ENCODE measurements around the gene AGFG2. TPM values are rescaled to one million over a fixed set of nuclear protein-coding genes. Genes with fewer than 3 reads are reported as not detected.

AGFG2 gene
- total and polyA plus RNA-seq, 2 of the 13 experiments (the other 11 are each of a cell fraction or from before 2014, with no cell fraction given): 125 to 132 TPM

DNA sequence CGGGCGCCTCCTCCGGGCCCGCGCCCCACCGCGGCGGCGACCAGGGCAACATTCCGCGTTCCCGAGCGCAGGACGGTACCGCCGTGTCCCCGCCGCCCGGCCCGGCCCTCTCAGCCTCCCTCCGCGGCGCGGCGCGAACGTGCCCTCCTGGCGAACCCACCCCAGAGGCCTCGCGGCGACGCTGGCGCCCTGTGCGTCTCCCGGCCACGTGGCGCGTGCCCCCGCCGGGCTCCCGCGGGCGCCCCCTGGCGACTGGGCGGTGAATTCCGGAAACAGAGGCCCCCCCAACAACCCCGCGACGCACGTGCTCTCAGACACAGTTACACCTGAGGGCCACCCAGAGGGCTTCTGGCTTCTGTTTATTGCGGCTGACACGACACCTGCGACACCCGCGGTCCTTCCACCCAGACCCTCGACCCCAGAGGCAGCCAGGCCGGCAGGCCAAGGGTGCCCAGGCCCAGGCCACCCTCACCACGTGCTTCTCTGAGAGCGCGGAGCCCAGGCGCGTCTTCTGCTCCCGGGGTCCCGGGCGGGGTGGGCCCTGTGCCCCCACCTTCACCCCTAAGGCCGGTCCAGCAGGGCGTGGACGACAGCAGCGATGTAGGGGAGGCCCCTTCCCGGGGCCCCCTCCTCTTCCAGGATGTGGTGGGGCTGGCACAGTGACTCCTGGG is 34.8 kb downstream of the AGFG2 start, which contains the start of gene SAP25 (continued):
- TF ChIP-seq SRSF1 (optimal IDR thresholded peaks at IDR 0.05; ENCODE audit: low read depth, low read length) (peak; percentile 65), SNRNP70 (IDR thresholded peaks at IDR 0.05; ENCODE audit: low read depth, low read length) (0 out of 2 replicates have a peak, but pooled peaks have one; percentile 51), ZKSCAN1 (IDR thresholded peaks at IDR 0.05; ENCODE audit: low read length) (no peak), GABPB1 (CRISPR knock-in tag; IDR thresholded peaks at IDR 0.05) (peak; percentile 32; the same call in 1 of the 2 replicates), ZMYM4 (CRISPR knock-in tag; IDR thresholded peaks at IDR 0.05) (0 out of 2 replicates have a peak, but pooled peaks have one; percentile 19), HNRNPUL1 (IDR thresholded peaks at IDR 0.05; ENCODE audit: low read depth, low read length) (peak; percentile 76), RBM39 (IDR thresholded peaks at IDR 0.05; ENCODE audit: low read depth, low read length, poor library complexity, severe bottlenecking) (peak; percentile 76), ZNF598 (CRISPR knock-in tag; IDR thresholded peaks at IDR 0.05; ENCODE audit: borderline replicate concordance) (no peak), SIX4 (CRISPR knock-in tag; IDR thresholded peaks at IDR 0.05) (no peak), BHLHE40 (IDR thresholded peaks at IDR 0.05; ENCODE audit: low read length) (peak; percentile 88), ZBTB33 (CRISPR knock-in tag; IDR thresholded peaks at IDR 0.05) (peak; percentile 98), AGO2 (optimal IDR thresholded peaks at IDR 0.05; ENCODE audit: low read depth, low read length) (peak; percentile 96)
- TF ChIP-seq, protein P1, sequence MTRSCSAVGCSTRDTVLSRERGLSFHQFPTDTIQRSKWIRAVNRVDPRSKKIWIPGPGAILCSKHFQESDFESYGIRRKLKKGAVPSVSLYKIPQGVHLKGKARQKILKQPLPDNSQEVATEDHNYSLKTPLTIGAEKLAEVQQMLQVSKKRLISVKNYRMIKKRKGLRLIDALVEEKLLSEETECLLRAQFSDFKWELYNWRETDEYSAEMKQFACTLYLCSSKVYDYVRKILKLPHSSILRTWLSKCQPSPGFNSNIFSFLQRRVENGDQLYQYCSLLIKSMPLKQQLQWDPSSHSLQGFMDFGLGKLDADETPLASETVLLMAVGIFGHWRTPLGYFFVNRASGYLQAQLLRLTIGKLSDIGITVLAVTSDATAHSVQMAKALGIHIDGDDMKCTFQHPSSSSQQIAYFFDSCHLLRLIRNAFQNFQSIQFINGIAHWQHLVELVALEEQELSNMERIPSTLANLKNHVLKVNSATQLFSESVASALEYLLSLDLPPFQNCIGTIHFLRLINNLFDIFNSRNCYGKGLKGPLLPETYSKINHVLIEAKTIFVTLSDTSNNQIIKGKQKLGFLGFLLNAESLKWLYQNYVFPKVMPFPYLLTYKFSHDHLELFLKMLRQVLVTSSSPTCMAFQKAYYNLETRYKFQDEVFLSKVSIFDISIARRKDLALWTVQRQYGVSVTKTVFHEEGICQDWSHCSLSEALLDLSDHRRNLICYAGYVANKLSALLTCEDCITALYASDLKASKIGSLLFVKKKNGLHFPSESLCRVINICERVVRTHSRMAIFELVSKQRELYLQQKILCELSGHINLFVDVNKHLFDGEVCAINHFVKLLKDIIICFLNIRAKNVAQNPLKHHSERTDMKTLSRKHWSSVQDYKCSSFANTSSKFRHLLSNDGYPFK (CRISPR knock-in tag; IDR thresholded peaks at IDR 0.05; ENCODE audit: borderline replicate concordance): 0 out of 2 replicates have a peak, but pooled peaks have one; percentile 14
- TF ChIP-seq, protein P2, sequence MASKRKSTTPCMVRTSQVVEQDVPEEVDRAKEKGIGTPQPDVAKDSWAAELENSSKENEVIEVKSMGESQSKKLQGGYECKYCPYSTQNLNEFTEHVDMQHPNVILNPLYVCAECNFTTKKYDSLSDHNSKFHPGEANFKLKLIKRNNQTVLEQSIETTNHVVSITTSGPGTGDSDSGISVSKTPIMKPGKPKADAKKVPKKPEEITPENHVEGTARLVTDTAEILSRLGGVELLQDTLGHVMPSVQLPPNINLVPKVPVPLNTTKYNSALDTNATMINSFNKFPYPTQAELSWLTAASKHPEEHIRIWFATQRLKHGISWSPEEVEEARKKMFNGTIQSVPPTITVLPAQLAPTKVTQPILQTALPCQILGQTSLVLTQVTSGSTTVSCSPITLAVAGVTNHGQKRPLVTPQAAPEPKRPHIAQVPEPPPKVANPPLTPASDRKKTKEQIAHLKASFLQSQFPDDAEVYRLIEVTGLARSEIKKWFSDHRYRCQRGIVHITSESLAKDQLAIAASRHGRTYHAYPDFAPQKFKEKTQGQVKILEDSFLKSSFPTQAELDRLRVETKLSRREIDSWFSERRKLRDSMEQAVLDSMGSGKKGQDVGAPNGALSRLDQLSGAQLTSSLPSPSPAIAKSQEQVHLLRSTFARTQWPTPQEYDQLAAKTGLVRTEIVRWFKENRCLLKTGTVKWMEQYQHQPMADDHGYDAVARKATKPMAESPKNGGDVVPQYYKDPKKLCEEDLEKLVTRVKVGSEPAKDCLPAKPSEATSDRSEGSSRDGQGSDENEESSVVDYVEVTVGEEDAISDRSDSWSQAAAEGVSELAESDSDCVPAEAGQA (IDR thresholded peaks at IDR 0.05; ENCODE audit: low read depth): peak; percentile 63; the same call in 1 of the 2 replicates
- TF ChIP-seq, protein P2 (CRISPR knock-in tag; IDR thresholded peaks at IDR 0.05; ENCODE audit: borderline replicate concordance): no peak
- TF ChIP-seq, protein P3, sequence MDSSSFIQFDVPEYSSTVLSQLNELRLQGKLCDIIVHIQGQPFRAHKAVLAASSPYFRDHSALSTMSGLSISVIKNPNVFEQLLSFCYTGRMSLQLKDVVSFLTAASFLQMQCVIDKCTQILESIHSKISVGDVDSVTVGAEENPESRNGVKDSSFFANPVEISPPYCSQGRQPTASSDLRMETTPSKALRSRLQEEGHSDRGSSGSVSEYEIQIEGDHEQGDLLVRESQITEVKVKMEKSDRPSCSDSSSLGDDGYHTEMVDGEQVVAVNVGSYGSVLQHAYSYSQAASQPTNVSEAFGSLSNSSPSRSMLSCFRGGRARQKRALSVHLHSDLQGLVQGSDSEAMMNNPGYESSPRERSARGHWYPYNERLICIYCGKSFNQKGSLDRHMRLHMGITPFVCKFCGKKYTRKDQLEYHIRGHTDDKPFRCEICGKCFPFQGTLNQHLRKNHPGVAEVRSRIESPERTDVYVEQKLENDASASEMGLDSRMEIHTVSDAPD (CRISPR knock-in tag; IDR thresholded peaks at IDR 0.05): no peak
